HG03103 (cell line): ENCODE measurements around the gene HYDIN.
"Not testable (repeated sequence)": the region's sequence is repeated elsewhere in the genome, so short reads cannot be mapped to it uniquely, and the experiment has no call there.

ENCODE experiments used
- ATAC-seq: cut with Tn5 transposase; IDR thresholded peaks from one replicate; pipeline ENCODE4 v1.9.1; 2021; ENCODE audit warnings: low read depth; ENCODE audit not compliant: unreplicated experiment

HYDIN gene

GRCh38 chr16:71009440-71010223 lies 220.9 kb downstream of the HYDIN start:
- ATAC-seq, result not testable (repeated sequence)

GRCh38 chr16:71006516-71006915 lies 224.0 kb downstream of the HYDIN start:
- ATAC-seq, result not testable (repeated sequence)

- ATAC-seq, result not testable (repeated sequence)
Measured at GRCh38 chr16:70999735-71000134, 230.8 kb downstream of the HYDIN start.

- not testable (repeated sequence) for ATAC-seq
Measured at GRCh38 chr16:70995799-70996198, 234.7 kb downstream of the HYDIN start.

- ATAC-seq, result not testable (repeated sequence)
Measured at GRCh38 chr16:70992511-70992910, 238.0 kb downstream of the HYDIN start.

GRCh38 chr16:70987019-70987715 lies 243.4 kb downstream of the HYDIN start:
- ATAC-seq, result not testable (repeated sequence)

- ATAC-seq, result not testable (repeated sequence)
Measured at GRCh38 chr16:70984675-70985074, 245.8 kb downstream of the HYDIN start.

- ATAC-seq, result not testable (repeated sequence)
Measured at GRCh38 chr16:70968332-70968731, 262.2 kb downstream of the HYDIN start.

GRCh38 chr16:70960169-70960568 lies 270.4 kb downstream of the HYDIN start:
- not testable (repeated sequence) for ATAC-seq

GRCh38 chr16:70954922-70955321 lies 275.6 kb downstream of the HYDIN start:
- not testable (repeated sequence) for ATAC-seq

GRCh38 chr16:70953824-70954223 lies 276.7 kb downstream of the HYDIN start:
- not testable (repeated sequence) for ATAC-seq

GRCh38 chr16:70943551-70943950 lies 287.0 kb downstream of the HYDIN start:
- not testable (repeated sequence) for ATAC-seq

- ATAC-seq, result not testable (repeated sequence)
Measured at GRCh38 chr16:70939690-70940359, 290.7 kb downstream of the HYDIN start.

GRCh38 chr16:70936781-70937525 lies 293.6 kb downstream of the HYDIN start:
- not testable (repeated sequence) for ATAC-seq

- not testable (repeated sequence) for ATAC-seq
Measured at GRCh38 chr16:70935325-70935724, 295.2 kb downstream of the HYDIN start.

- not testable (repeated sequence) for ATAC-seq
Measured at GRCh38 chr16:70933746-70934145, 296.8 kb downstream of the HYDIN start.

- not testable (repeated sequence) for ATAC-seq
Measured at GRCh38 chr16:70930757-70931156, 299.8 kb downstream of the HYDIN start.

- not testable (repeated sequence) for ATAC-seq
Measured at GRCh38 chr16:70922164-70922563, 308.4 kb downstream of the HYDIN start.

GRCh38 chr16:70920661-70921060 lies 309.9 kb downstream of the HYDIN start:
- ATAC-seq, result not testable (repeated sequence)

- ATAC-seq, result not testable (repeated sequence)
Measured at GRCh38 chr16:70888208-70888607, 342.3 kb downstream of the HYDIN start.
